Lower leg skin (tissue), 3 donors: ENCODE measurements around the gene ANO6.

ENCODE experiments used
- CTCF ChIP-seq, 3 donors: fragments of 450-650 bp; IDR thresholded peaks; one replicate each; pipeline ENCODE4 v1.5.1; 2016; ENCODE audit warnings: antibody characterized with exemption in 3 of 3, mild to moderate bottlenecking in 3 of 3, moderate library complexity in 2 of 3
- POLR2A ChIP-seq, 2 donors: fragments of 450-650 bp; IDR thresholded peaks; one replicate each; pipeline ENCODE4 v1.6.1; 2016 to 2017; ENCODE audit warnings: antibody characterized with exemption in 2 of 2, mild to moderate bottlenecking in 1 of 2, moderate library complexity in 1 of 2

- TF ChIP-seq CTCF (IDR thresholded peaks at IDR 0.05), result no peak
- TF ChIP-seq POLR2A (IDR thresholded peaks at IDR 0.05), result no peak
These were observed 267.7 kb downstream of the ANO6 start for GRCh38 chr12:45483571-45483970.
